ENCODE results near the gene PEMT.
A peak's percentile ranks its signal among the peaks of the same experiment; 100 is the strongest.
"Not testable (repeated sequence)": the region's sequence is repeated elsewhere in the genome, so short reads cannot be mapped to it uniquely, and the experiment has no call there.

PEMT gene, protein sequence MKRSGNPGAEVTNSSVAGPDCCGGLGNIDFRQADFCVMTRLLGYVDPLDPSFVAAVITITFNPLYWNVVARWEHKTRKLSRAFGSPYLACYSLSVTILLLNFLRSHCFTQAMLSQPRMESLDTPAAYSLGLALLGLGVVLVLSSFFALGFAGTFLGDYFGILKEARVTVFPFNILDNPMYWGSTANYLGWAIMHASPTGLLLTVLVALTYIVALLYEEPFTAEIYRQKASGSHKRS

DNA sequence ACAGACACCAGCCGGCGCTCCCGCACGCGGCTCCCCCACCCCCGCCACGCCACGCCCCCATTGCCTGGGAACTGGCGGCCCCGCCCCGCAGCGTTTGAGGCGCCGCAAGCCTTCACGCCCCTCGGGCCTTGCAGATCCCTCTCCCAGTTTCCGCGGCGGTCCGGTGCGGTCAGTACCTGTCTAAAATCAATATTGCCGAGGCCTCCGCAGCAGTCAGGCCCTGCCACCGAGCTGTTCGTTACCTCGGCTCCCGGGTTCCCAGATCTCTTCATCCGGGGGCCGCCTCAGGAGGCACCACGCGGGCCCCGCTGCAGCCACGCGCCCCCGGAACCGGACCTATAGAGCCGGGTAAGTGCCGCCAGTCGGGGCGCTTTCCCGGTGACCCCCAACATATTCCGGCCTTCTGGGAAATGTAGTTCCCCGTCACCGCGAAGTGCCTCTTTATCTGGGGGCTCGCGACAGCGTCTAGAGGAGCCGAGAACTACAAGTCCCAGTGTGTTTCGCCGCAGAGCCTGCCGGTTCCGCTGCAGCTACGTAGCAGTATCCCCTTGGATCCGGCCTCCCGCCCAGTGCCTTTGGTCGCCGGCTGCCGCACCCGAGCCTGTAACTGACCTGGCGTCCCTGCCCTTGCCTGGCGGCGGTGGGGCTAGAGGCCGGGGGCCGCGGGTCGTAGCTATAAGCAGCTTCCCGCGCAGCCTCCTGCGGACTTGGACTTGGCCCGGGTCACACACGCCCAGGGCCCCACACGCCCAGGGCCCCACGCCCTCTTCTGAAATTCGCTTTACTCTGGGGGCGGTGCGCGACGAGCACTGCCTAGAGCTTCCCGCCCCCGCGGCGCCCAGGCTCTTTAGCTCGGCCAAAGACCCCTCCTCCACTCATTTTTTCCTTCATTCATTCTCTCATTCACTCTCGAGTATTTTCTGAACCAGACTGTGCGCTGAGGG, at the start of gene PEMT:
Gene PEMT (minus strand): TSS at position 354 of the 944 bp plus-strand sequence. CDS start 82 bp downstream, at position 272.
- peak within 1 kb of the TSS; percentile 77 for H3K27ac ChIP-seq
- no peak for TF ChIP-seq ZFX (IDR thresholded peaks at IDR 0.05; ENCODE audit: borderline replicate concordance)

DNA sequence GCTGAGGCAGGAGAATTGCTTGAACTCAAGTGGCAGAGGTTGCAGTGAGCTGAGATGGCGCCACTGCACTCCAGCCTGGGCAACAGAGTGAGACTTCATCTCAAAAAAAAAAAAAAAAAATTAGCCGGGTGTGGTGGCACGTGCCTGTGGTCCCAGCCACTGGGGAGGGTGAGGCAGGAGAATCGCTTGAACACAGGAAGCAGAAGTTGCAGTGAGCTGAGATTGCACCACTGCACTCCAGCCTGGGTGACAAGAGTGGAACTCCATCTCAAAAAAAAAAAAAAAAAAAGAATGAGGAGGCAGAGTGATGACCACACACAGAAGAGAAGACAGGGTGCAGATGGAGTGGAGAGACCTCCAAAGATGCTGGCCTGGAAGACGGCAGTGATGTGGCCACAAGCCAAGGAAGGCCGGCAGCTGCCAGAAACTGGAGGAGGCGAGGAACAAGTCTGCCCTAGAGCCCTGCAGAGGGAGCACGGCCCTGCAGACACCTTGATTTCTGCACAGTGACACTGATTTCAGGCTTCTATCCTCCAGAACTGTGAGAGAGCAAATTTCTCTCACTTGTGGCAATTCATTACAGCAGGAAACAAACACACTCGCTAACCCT, 48.3 kb upstream of the PEMT start:
- H3K27ac ChIP-seq = not testable (repeated sequence)

DNA sequence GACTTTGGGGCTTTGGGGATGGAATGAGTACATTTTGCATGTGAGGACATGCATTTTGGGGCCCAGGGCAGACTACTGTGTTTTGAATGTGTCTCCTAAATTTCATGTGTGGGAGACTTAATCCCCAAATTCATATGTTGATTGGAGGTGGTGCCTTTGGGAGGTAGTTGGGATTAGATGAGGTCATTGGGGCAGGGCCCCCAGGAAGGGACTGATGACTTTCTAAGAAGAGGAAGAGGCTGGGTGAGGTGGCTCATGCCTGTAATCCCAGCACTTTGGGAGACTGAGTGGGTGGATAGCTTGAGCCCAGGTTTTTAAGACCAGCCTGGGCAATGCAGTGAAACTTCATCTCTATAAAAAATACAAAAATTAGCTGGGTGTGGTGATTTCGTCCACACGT, 47.0 kb upstream of the PEMT start:
- H3K27ac ChIP-seq = no peak overlapping the region
- no peak for TF ChIP-seq ZFX (IDR thresholded peaks at IDR 0.05; ENCODE audit: borderline replicate concordance)
- TF ChIP-seq, protein P1, sequence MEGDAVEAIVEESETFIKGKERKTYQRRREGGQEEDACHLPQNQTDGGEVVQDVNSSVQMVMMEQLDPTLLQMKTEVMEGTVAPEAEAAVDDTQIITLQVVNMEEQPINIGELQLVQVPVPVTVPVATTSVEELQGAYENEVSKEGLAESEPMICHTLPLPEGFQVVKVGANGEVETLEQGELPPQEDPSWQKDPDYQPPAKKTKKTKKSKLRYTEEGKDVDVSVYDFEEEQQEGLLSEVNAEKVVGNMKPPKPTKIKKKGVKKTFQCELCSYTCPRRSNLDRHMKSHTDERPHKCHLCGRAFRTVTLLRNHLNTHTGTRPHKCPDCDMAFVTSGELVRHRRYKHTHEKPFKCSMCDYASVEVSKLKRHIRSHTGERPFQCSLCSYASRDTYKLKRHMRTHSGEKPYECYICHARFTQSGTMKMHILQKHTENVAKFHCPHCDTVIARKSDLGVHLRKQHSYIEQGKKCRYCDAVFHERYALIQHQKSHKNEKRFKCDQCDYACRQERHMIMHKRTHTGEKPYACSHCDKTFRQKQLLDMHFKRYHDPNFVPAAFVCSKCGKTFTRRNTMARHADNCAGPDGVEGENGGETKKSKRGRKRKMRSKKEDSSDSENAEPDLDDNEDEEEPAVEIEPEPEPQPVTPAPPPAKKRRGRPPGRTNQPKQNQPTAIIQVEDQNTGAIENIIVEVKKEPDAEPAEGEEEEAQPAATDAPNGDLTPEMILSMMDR (IDR thresholded peaks at IDR 0.05) = no peak

DNA sequence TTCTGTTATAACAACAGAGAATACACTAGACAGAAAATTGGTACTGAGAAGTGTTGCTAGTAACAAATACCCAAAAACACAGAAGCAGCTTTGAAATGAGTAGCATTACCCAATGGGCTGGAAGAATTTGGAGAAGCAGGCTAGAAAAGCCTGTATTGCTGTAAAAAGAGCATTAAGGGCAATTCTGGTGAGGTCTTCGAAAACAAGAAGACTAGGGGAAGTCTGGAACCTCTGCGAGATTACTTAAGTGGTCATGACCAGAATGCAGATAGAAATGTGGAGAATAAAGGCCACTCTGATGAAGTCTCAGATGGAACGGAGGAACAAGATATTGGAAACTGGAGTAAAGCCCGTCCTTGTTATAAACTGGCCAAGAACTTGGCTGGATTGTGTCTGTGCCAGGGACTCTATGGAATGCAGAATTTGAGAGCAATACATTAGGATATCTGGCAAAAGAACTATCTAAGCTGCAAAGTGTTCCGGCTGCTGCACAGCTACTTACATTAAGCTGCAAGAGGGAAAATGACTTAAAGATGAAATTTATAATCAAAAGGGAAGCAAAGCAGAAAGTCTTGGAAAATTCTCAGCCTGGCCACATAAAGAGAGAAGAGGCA, 44.9 kb upstream of the PEMT start:
- TF ChIP-seq, protein P1 (IDR thresholded peaks at IDR 0.05) = no peak
- TF ChIP-seq ZFX (IDR thresholded peaks at IDR 0.05; ENCODE audit: borderline replicate concordance) = no peak
- no peak overlapping the region for H3K27ac ChIP-seq

DNA sequence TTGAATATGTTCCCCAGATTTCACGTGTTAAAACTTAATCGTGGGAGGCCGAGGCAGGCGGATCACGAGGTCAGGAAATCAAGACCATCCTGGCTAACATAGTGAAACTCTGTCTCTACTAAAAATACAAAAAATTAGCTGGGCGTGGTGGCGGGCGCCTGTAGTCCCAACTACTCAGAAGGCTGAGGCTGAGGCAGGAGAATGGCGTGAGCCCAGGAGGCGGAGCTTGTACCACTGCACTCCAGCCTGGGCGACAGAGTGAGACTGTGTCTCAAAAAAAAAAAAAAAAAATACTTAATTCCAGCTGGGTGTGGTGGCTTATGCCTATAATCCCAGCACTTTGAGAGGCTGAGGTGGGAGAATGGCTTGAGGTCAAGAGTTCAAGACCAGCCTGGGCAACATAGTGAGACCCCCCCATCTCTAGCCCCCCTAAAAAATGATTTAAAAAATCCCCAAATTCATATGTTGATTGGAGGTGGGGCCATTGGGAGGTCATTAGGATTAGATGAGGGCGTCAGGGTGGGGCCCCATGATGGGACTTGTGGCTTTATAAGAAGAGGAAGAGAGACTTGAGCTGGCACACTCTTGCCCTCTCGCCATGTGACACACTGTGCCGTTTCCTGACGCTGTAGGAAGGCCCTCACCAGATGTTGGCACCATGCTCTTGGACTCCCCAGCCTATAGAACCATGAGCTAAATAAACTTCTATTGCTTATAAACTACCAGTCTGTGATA, 44.2 kb upstream of the PEMT start:
- H3K27ac ChIP-seq = not testable (repeated sequence)

DNA sequence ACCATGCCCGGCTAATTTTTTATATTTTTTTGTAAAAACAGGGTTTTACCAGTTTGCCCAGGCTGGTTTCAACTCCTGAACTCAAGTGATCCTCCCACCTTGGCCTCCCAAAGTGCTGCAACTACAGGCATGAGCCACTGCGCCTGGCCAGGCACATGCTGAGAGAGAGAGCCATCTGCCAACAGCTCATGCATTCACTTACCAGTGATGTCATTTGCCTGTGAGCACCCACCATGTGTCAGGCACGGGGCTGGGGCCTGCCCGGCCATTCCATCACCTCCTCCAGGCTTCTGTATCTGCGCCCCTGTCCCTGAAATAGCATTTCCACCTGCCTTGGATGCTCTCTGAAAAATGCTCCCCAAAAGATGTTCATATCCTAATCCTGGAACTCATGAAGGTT, 43.6 kb upstream of the PEMT start:
- TF ChIP-seq, protein P1 (IDR thresholded peaks at IDR 0.05) = no peak
- no peak for TF ChIP-seq ZFX (IDR thresholded peaks at IDR 0.05; ENCODE audit: borderline replicate concordance)
- H3K27ac ChIP-seq = no peak overlapping the region

DNA sequence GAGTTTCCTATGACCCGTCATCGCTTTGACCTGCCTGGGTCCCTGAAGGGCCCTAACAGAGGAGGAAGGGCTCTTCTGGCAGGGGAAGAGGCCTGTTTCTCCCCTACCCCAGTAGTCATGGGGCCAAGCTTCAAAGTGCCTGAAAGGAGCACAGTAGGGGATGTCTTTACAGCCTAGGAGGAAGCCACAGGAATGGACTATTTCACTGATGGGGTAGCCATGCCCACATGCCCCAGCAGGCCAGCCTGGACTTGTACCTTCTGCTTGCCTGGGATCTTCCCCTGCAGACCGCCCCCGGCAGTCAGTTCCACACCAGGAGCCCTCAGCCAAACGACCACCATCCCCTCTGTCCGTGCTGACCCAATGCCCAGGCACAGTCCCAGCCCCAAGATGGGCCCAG, 41.8 kb upstream of the PEMT start:
- TF ChIP-seq, protein P1 (IDR thresholded peaks at IDR 0.05) = no peak
- no peak for TF ChIP-seq ZFX (IDR thresholded peaks at IDR 0.05; ENCODE audit: borderline replicate concordance)
- H3K27ac ChIP-seq = no peak overlapping the region

DNA sequence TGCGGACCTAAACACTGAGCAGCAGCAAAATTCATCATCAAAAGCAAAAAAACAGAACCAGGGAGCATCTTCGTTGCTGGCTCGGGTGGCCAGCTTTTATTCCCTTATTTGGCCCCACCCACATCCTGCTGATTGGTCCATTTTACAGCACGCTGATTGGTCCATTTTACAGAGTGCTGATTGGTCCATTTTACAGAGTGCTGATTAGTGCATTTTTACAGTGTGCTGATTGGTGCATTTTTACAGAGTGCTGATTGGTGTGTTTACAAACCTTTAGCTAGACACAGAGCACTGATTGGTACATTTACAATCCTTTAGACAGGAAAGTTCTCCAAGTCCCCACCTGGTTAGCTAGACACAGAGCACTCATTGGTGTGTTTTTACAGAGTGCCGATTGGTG, 41.2 kb upstream of the PEMT start:
- not testable (repeated sequence) for H3K27ac ChIP-seq
